Spleen (tissue), 7 donors: ENCODE data around the gene ADSS2.

Experiments used
- CTCF ChIP-seq, 11 experiments: fragments of 200-600 bp in 7 of 11; fragments of 450-650 bp in 4 of 11; sonication (generic) in 4 of 11; IDR thresholded peaks in 8 of 11; conservative IDR thresholded peaks in 3 of 11; 1 replicate in 7 of 11; 2 replicates in 4 of 11; pipeline versions ENCODE4 v1.4.0 to v1.8.0; 2016 to 2021; ENCODE audit warnings: antibody characterized with exemption in 11 of 11, inconsistent platforms in 4 of 11, mild to moderate bottlenecking in 1 of 11
- POLR2A ChIP-seq, 3 donors: fragments of 450-650 bp; IDR thresholded peaks; one replicate each; pipeline ENCODE4 v1.5.1; 2017; ENCODE audit warnings: antibody characterized with exemption in 3 of 3, mild to moderate bottlenecking in 1 of 3
- POLR2AphosphoS5 ChIP-seq, 3 donors: sonication (generic); formaldehyde crosslinking; IDR thresholded peaks; one replicate each; pipeline ENCODE4 v1.5.1; 2017; ENCODE audit warnings: antibody characterized with exemption in 3 of 3
- donor health status: DM: no; HTN: no; CAD: no; lungs with moderate emphysema.
- donor health status: DM: no; HTN: no; CAD: no.
- donor health status: DM: no; HTN: no; CAD: no.

GRCh38 chr1:244449936-244450508 is 1.7 kb downstream of the ADSS2 start:
- TF ChIP-seq POLR2AphosphoS5 (IDR thresholded peaks at IDR 0.05), result no peak
- TF ChIP-seq POLR2A (IDR thresholded peaks at IDR 0.05), result no peak
- no peak for TF ChIP-seq CTCF (IDR thresholded peaks at IDR 0.05 in 8 of 11, conservative IDR thresholded peaks at IDR 0.05 in 3 of 11)
